C4-2B (cell line): Measurements from ENCODE around the gene PER3.
"Not testable (repeated sequence)": the region's sequence is repeated elsewhere in the genome, so short reads cannot be mapped to it uniquely, and the experiment has no call there.

ENCODE experiments used
- H3K27ac ChIP-seq: fragments of 450-650 bp; 2 replicates; pipeline ENCODE4 v1.5.1; 2017
- CTCF ChIP-seq: fragments of 450-650 bp; conservative IDR thresholded peaks from 2 replicates; pipeline ENCODE4 v1.5.1; 2017; ENCODE audit warnings: mild to moderate bottlenecking
- ZFX ChIP-seq: fragments of 450-650 bp; IDR thresholded peaks from 2 replicates; pipeline ENCODE4 v1.6.1; 2017

Gene PER3

GRCh38 chr1:7789828-7790227, 5.7 kb downstream of the PER3 start:
- H3K27ac ChIP-seq = no peak overlapping the region
- TF ChIP-seq CTCF = no peak
- TF ChIP-seq ZFX = no peak

GRCh38 chr1:7791027-7791426, 6.9 kb downstream of the PER3 start:
- not testable (repeated sequence) for H3K27ac ChIP-seq

GRCh38 chr1:7795406-7795805, 11.3 kb downstream of the PER3 start:
- TF ChIP-seq ZFX (no peak), CTCF (no peak)
- H3K27ac ChIP-seq = no peak overlapping the region

GRCh38 chr1:7805460-7805859, 21.4 kb downstream of the PER3 start:
- TF ChIP-seq ZFX = no peak
- TF ChIP-seq CTCF = no peak
- no peak overlapping the region for H3K27ac ChIP-seq

- TF ChIP-seq ZFX (no peak), CTCF (peak; percentile 72)
- no peak overlapping the region for H3K27ac ChIP-seq
Measured at GRCh38 chr1:7808253-7808844, 24.3 kb downstream of the PER3 start.

- TF ChIP-seq CTCF = no peak
- TF ChIP-seq ZFX = no peak
- H3K27ac ChIP-seq = no peak overlapping the region
Measured at GRCh38 chr1:7809742-7810141, 25.7 kb downstream of the PER3 start.

- no peak for TF ChIP-seq ZFX
- TF ChIP-seq CTCF = no peak
- H3K27ac ChIP-seq = no peak overlapping the region
Measured at GRCh38 chr1:7810395-7810794, 26.3 kb downstream of the PER3 start.

- H3K27ac ChIP-seq = no peak overlapping the region
- TF ChIP-seq CTCF = no peak
- no peak for TF ChIP-seq ZFX
Measured at GRCh38 chr1:7811476-7811875, 27.4 kb downstream of the PER3 start.
